Activated naive CD4-positive, alpha-beta T cell treated with anti-CD3 and anti-CD28 coated beads, Interleukin-2, amount 50 U/mL, for 16 hours (primary cell): Measurements from ENCODE around the gene ZFR.
A peak's percentile ranks its signal among the peaks of the same experiment; 100 is the strongest.
"Not testable (repeated sequence)": the region's sequence is repeated elsewhere in the genome, so short reads cannot be mapped to it uniquely, and the experiment has no call there.

Experiments
- DNase-seq: peaks from one replicate; pipeline ENCODE4 v3.0.0-alpha.2; 2020

Gene ZFR

GRCh38 chr5:32444431-32445286 lies at the start of gene ZFR:
ZFR (minus strand) TSS chr5:32444740; CDS start chr5:32444658, 82 bp downstream.
- peak; percentile 94 for DNase-seq

- no peak for DNase-seq
Measured at GRCh38 chr5:32490972-32491557, 46.5 kb upstream of the ZFR start.

- peak; percentile 69 for DNase-seq
Measured at GRCh38 chr5:32489791-32490562, 45.4 kb upstream of the ZFR start.

GRCh38 chr5:32487424-32487823 lies 42.9 kb upstream of the ZFR start:
- no peak for DNase-seq

GRCh38 chr5:32487008-32487407 lies 42.5 kb upstream of the ZFR start:
- DNase-seq = no peak

GRCh38 chr5:32482193-32482592 lies 37.7 kb upstream of the ZFR start:
- no peak for DNase-seq

GRCh38 chr5:32479096-32479495 lies 34.6 kb upstream of the ZFR start:
- no peak for DNase-seq

GRCh38 chr5:32476891-32477290 lies 32.4 kb upstream of the ZFR start:
- no peak for DNase-seq

GRCh38 chr5:32475334-32476097 lies 31.0 kb upstream of the ZFR start:
- DNase-seq = no peak

GRCh38 chr5:32474209-32474854 lies 29.8 kb upstream of the ZFR start:
- DNase-seq = no peak

- DNase-seq = no peak
Measured at GRCh38 chr5:32473072-32473471, 28.5 kb upstream of the ZFR start.

GRCh38 chr5:32471784-32472183 lies 27.2 kb upstream of the ZFR start:
- no peak for DNase-seq

- no peak for DNase-seq
Measured at GRCh38 chr5:32465076-32465475, 20.5 kb upstream of the ZFR start.

- peak; percentile 59 for DNase-seq
Measured at GRCh38 chr5:32462618-32463017, 18.1 kb upstream of the ZFR start.

GRCh38 chr5:32461441-32462120 lies 17.0 kb upstream of the ZFR start:
- DNase-seq = no peak

- no peak for DNase-seq
Measured at GRCh38 chr5:32460702-32461101, 16.2 kb upstream of the ZFR start.

GRCh38 chr5:32458880-32459495 lies 14.4 kb upstream of the ZFR start:
- DNase-seq = no peak

- no peak for DNase-seq
Measured at GRCh38 chr5:32455311-32455710, 10.8 kb upstream of the ZFR start.

- no peak for DNase-seq
Measured at GRCh38 chr5:32454821-32455220, 10.3 kb upstream of the ZFR start.

- no peak for DNase-seq
Measured at GRCh38 chr5:32453916-32454315, 9.4 kb upstream of the ZFR start.

GRCh38 chr5:32452316-32452715 lies 7.8 kb upstream of the ZFR start:
- DNase-seq = not testable (repeated sequence)
